CD4-positive, alpha-beta T cell (primary cell): ENCODE results near the gene TPP2. TPM values are rescaled to one million over a fixed set of nuclear protein-coding genes. Genes with fewer than 3 reads are reported as not detected.
A peak's percentile ranks its signal among the peaks of the same experiment; 100 is the strongest.

Source experiments
- ATAC-seq: fragments of 200-7000 bp; cut with Tn5 transposase; one replicate; pipeline ENCODE4 v1.10.0; 2022; ENCODE audit warnings: mild to moderate bottlenecking; ENCODE audit not compliant: poor library complexity
- CTCF ChIA-PET: fragments of 350-600 bp; sonication (Branson Sonifier 250); formaldehyde crosslinking; loops from one replicate; lab custom pipeline; 2021; ENCODE audit warnings: antibody characterized with exemption, inconsistent platforms; lab: Charles Lee
- POLR2A ChIA-PET: fragments of 350-600 bp; sonication (Branson Sonifier 250); formaldehyde crosslinking; loops from one replicate; lab custom pipeline; 2021; ENCODE audit warnings: antibody characterized with exemption, inconsistent platforms; lab: Charles Lee
- DNase-seq, 14 experiments: peaks; one replicate each; pipeline ENCODE4 v3.0.0-alpha.2; 2013 to 2020; ENCODE audit warnings: mixed read lengths in 2 of 14
- H3K27ac ChIP-seq, 2 donors: one replicate each; pipeline versions ENCODE4 v1.5.1 to v1.7.0; 2013; ENCODE audit warnings: low read length in 2 of 2, low read depth in 1 of 2, mild to moderate bottlenecking in 1 of 2
- H3K27me3 ChIP-seq, 2 experiments: 1 replicate in 1 of 2; 2 replicates in 1 of 2; pipeline versions ENCODE4 v1.6.1 to v1.7.0; 2013; ENCODE audit warnings: low read length in 2 of 2, control low read depth in 1 of 2, mild to moderate bottlenecking in 1 of 2, moderate library complexity in 1 of 2; ENCODE audit not compliant: insufficient read depth in 2 of 2, control insufficient read depth in 1 of 2
- H3K36me3 ChIP-seq: one replicate; pipeline ENCODE4 v1.6.1; 2013; ENCODE audit warnings: low read length, control low read depth; ENCODE audit not compliant: insufficient read depth
- H3K4me1 ChIP-seq: one replicate; pipeline ENCODE4 v1.6.1; 2013; ENCODE audit warnings: low read length, control low read depth; ENCODE audit not compliant: insufficient read depth
- H3K4me3 ChIP-seq: one replicate; pipeline ENCODE4 v1.5.1; 2013; ENCODE audit warnings: mild to moderate bottlenecking, low read length, moderate library complexity
- H3K9me3 ChIP-seq, 2 experiments: 1 replicate in 1 of 2; 2 replicates in 1 of 2; pipeline versions ENCODE4 v1.6.1 to v1.7.0; 2013; ENCODE audit warnings: low read length in 2 of 2, mild to moderate bottlenecking in 2 of 2, control low read depth in 1 of 2, moderate library complexity in 1 of 2; ENCODE audit not compliant: control insufficient read depth in 1 of 2, insufficient read depth in 1 of 2
- H3K27ac Mint-ChIP-seq: one replicate; pipeline ENCODE4 v1.8.0; 2020; ENCODE audit warnings: mixed read lengths
- H3K27me3 Mint-ChIP-seq: one replicate; pipeline ENCODE4 v1.8.0; 2021; ENCODE audit warnings: mixed read lengths
- H3K36me3 Mint-ChIP-seq: one replicate; pipeline ENCODE4 v1.8.0; 2021; ENCODE audit warnings: low read depth, mixed read lengths
- H3K4me1 Mint-ChIP-seq: one replicate; pipeline ENCODE4 v1.8.0; 2021; ENCODE audit warnings: low read depth, mixed read lengths
- H3K4me3 Mint-ChIP-seq: one replicate; pipeline ENCODE4 v1.8.0; 2020; ENCODE audit warnings: mild to moderate bottlenecking, mixed read lengths
- H3K9me3 Mint-ChIP-seq: one replicate; pipeline ENCODE4 v1.8.0; 2020; ENCODE audit warnings: mixed read lengths
- intact Hi-C, 2 experiments: fragments of 100-400 bp; cut with DNase I in 1 of 2; cut with micrococcal nuclease in 1 of 2; formaldehyde crosslinking; loops; one replicate each; pipeline versions ENCODE4 v1.15.1 to v1.9.0; 2023 to 2025; cut with DNase I, micrococcal nuclease
- total RNA-seq, 174 experiments: library from RNA in 2 of 174; stranded (reverse) in 2 of 174; gene quantifications; one replicate each; pipeline ENCODE4 v1.2.3 and lab custom pipeline; 2021 to 2026
- TF ChIP-seq, protein P1 (sequence below): fragments of 200-600 bp; IDR thresholded peaks from one replicate; pipeline ENCODE4 v1.8.0; 2022; ENCODE audit warnings: antibody characterized with exemption, mild to moderate bottlenecking

TPP2 gene
- total RNA-seq, 2 experiments from 2014 or later, result 146 to 147 TPM

DNA sequence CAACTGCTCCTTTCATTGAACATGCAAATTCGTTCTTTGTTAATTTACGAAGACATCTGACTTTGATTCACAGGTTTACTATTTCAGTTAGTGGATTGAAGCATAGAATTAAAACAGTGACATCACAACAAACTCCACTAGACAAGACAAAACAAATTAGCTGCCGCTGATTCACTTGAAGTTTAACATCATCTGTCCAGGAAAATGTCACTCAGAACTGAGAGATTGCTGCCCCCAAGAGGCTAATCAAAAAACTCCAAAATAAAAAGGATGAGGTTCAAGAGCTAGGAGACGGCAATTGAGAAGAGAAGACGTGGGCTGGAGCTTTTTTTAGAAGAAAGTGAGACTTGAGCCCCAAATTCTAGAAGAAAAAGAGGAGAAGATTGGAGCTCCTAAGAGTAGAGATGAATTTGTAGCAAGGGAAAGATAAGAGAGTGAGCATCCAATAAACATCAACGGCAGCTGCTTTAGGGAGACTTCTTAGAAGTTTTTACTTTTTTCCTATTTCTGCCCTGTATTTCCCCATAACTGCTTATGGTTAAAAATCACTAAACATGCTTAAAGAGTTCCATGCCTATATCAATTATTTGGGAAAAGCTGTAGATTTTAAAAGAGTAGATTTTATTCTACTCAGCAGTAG, 40.8 kb upstream of the TPP2 start:
- H3K36me3 Mint-ChIP-seq, result no peaks in the 10 kb centered on the region
- peaks cover 5% of the 10 kb centered on the region for H3K4me1 Mint-ChIP-seq
- no peak overlapping the region for H3K4me3 Mint-ChIP-seq
- Histone ChIP-seq H3K27me3 (no peaks in the 10 kb centered on the region), H3K9me3 (no peaks in the 10 kb centered on the region), H3K27ac (no peak overlapping the region), H3K4me3 (no peak overlapping the region), H3K36me3 (no peaks in the 10 kb centered on the region), H3K4me1 (no peaks in the 10 kb centered on the region)
- ATAC-seq (no peak), DNase-seq (peak in 4 of 14 experiments; percentile 5 to 51 (median 38))
- POLR2A ChIA-PET, result no interaction called here
- H3K27ac Mint-ChIP-seq, result no peak overlapping the region
- TF ChIP-seq, protein P1, sequence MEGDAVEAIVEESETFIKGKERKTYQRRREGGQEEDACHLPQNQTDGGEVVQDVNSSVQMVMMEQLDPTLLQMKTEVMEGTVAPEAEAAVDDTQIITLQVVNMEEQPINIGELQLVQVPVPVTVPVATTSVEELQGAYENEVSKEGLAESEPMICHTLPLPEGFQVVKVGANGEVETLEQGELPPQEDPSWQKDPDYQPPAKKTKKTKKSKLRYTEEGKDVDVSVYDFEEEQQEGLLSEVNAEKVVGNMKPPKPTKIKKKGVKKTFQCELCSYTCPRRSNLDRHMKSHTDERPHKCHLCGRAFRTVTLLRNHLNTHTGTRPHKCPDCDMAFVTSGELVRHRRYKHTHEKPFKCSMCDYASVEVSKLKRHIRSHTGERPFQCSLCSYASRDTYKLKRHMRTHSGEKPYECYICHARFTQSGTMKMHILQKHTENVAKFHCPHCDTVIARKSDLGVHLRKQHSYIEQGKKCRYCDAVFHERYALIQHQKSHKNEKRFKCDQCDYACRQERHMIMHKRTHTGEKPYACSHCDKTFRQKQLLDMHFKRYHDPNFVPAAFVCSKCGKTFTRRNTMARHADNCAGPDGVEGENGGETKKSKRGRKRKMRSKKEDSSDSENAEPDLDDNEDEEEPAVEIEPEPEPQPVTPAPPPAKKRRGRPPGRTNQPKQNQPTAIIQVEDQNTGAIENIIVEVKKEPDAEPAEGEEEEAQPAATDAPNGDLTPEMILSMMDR, result peak; percentile 53
- H3K9me3 Mint-ChIP-seq, result no peaks in the 10 kb centered on the region
- H3K27me3 Mint-ChIP-seq, result peaks cover 6% of the 10 kb centered on the region
- intact Hi-C loops, result loop anchor here (1.0 to 5.0 kb wide), 4 partner anchors 414 to 1411 kb away; no protein-coding TSS in a partner anchor
- CTCF ChIA-PET, result interaction anchor here (0.9 to 1.9 kb wide), 7 partner anchors 10 to 1411 kb away, joined by 3 to 5 read pairs (median 3); no protein-coding TSS in a partner anchor

DNA sequence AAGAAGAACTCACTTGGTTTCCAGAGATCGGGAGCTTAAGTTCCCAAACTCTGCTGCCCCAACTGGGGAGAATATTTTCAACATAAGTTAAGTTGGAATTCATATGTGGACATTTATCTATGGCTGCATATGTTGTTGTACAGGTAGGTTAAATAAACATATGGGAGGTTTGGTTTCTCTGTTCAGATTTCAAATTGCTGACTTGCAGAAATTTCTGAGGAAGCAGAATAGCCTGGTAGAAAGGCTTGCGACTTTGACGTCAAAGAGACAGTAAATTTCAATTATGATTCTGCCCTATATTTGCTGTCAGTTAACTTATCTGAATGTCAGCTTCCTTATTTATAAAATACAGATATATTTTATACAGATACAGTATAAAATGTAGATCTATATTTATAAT, 40.0 kb upstream of the TPP2 start:
- Histone ChIP-seq H3K9me3 (no peaks in the 10 kb centered on the region), H3K4me1 (no peaks in the 10 kb centered on the region), H3K4me3 (no peak overlapping the region), H3K27me3 (no peaks in the 10 kb centered on the region), H3K27ac (no peak overlapping the region), H3K36me3 (no peaks in the 10 kb centered on the region)
- DNase-seq (no peak), ATAC-seq (no peak)
- ChIA-PET CTCF (interaction anchor here (0.9 to 1.9 kb wide), 2 partner anchors 12 to 1412 kb away, joined by 3 to 5 read pairs; no protein-coding TSS in a partner anchor), POLR2A (no interaction called here)
- TF ChIP-seq, protein P1, result no peak
- peaks cover 5% of the 10 kb centered on the region for H3K4me1 Mint-ChIP-seq
- intact Hi-C loops, result loop anchor here in 1 of 2 experiments (1.0 to 5.0 kb wide), 2 partner anchors 415 to 1411 kb away; no protein-coding TSS in a partner anchor
- H3K27ac Mint-ChIP-seq, result no peak overlapping the region
- no peaks in the 10 kb centered on the region for H3K9me3 Mint-ChIP-seq
- no peak overlapping the region for H3K4me3 Mint-ChIP-seq
- H3K36me3 Mint-ChIP-seq, result no peaks in the 10 kb centered on the region
- peaks cover 6% of the 10 kb centered on the region for H3K27me3 Mint-ChIP-seq

DNA sequence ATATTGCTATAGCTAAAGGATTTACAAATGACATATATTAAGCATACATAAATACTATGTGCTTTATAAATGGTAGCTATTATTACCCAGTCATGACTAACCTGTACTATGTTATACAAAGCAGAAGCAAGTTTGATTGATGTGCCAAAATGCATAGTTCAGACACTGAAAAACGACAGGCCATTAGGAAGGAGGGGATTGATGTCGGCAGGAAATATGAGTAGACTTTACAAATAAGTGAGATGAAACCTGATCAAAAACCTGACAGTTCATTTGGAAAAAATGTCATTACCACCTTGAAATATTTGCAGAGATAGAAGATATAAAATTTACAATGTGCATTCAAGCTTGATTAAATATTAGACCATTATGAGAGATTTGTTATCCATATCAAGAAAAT, 38.8 kb upstream of the TPP2 start:
- Mint-ChIP-seq H3K27ac (no peak overlapping the region), H3K4me1 (peaks cover 5% of the 10 kb centered on the region), H3K36me3 (no peaks in the 10 kb centered on the region), H3K9me3 (no peaks in the 10 kb centered on the region), H3K4me3 (no peak overlapping the region), H3K27me3 (peaks cover 10% of the 10 kb centered on the region)
- no peaks in the 10 kb centered on the region for H3K9me3 ChIP-seq
- ATAC-seq (no peak), DNase-seq (no peak)
- no peaks in the 10 kb centered on the region for H3K36me3 ChIP-seq
- ChIA-PET CTCF (interaction anchor here (1.0 kb wide), 1 partner anchor 233 kb away, joined by 3 read pairs; no protein-coding TSS in a partner anchor), POLR2A (interaction anchor here (0.6 kb wide), 1 partner anchor 184 kb away, joined by 3 read pairs; no protein-coding TSS in a partner anchor)
- intact Hi-C loops, result loop anchor here in 1 of 2 experiments (5.0 kb wide), 1 partner anchor 416 kb away; no protein-coding TSS in a partner anchor
- no peak overlapping the region for H3K27ac ChIP-seq
- no peak overlapping the region for H3K4me3 ChIP-seq
- TF ChIP-seq, protein P1, result no peak
- no peaks in the 10 kb centered on the region for H3K4me1 ChIP-seq
- H3K27me3 ChIP-seq, result no peaks in the 10 kb centered on the region
